HG03025 (cell line): ENCODE data around the gene THUMPD3.

Experiments
- ATAC-seq: cut with Tn5 transposase; IDR thresholded peaks from one replicate; pipeline ENCODE4 v1.9.1; 2021; ENCODE audit warnings: mild to moderate bottlenecking, moderate library complexity; ENCODE audit not compliant: unreplicated experiment, low FRiP score

Gene THUMPD3

DNA sequence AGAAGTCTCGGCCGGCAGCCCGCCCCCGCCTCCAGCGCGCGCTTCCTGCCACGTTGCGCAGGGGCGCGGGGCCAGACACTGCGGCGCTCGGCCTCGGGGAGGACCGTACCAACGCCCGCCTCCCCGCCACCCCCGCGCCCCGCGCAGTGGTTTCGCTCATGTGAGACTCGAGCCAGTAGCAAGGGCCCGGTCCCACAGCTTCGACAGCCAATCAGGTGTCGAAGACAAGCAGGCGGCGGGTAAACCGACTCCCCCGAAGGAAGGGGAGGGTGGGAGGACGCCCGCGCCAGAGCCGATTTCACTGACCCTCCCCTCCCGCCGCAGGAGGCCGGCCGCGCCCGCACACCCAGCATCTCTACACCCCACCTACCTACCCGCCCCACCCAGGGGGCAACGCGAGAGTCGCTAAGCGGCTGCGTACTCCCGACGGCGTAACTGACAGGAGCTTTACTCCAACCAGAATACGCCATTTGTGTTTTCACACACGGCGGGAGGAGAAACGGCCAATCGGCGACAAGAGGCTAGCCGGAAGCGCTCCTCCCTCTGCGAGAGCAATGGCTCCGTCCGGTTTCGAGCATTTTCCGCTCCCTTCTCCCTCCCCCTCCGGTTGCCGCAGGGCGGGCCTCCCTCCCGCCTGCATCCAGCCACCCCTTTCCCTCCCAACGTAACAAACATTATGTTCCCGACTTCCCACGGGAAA lies 33.9 kb downstream of the THUMPD3 start:
- peak; percentile 75 for ATAC-seq

- ATAC-seq = peak; percentile 47
These were observed 34.6 kb downstream of the THUMPD3 start, which contains the start of gene SETD5 for GRCh38 chr3:9397332-9397905. Gene SETD5 (plus strand): TSS chr3:9397615. CDS start chr3:9428939, 31,324 bp downstream.

GRCh38 chr3:9397906-9398699 lies 35.2 kb downstream of the THUMPD3 start:
- no peak for ATAC-seq

- no peak for ATAC-seq
These were observed 36.0 kb downstream of the THUMPD3 start for GRCh38 chr3:9398700-9399336.

DNA sequence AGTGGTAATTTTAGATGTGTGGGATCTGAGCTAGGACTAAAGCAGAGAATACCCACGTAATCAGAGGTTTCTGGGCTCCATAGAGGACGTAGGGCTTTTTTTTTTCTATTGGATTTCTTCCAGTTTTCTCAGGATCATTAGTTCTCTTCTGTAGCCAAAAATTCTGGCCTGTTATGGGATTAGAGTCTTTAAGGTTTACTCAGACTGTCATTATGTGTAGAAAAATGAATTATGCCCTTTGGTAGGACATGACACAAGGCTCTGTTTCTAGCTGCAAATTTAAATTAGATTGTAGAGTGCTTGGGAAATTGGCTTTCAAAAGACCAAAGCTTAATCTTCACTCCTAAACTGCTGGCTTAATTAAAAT lies 36.5 kb downstream of the THUMPD3 start:
- no peak for ATAC-seq

DNA sequence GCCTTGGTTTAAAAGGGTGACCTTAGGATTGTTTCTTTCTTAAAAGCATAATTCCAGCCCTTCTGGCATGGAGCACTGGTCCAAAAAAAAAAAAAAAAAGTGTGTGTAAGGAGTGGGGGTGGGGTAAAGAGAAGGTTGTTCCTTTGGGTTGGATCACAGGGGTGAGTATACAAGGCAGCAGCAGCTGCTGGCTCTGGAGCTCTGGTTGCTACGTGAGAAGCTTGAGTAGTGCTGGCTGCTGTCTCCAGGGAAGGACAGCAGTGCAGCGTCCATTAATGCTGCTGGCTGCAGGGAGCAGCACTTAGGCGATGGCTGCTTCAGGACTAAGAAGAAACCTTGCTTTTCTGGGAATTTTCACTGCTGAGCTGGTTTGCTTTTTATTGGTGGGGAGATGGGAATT lies 36.9 kb downstream of the THUMPD3 start:
- ATAC-seq = no peak

- no peak for ATAC-seq
These were observed 37.8 kb downstream of the THUMPD3 start for GRCh38 chr3:9400616-9401015.

DNA sequence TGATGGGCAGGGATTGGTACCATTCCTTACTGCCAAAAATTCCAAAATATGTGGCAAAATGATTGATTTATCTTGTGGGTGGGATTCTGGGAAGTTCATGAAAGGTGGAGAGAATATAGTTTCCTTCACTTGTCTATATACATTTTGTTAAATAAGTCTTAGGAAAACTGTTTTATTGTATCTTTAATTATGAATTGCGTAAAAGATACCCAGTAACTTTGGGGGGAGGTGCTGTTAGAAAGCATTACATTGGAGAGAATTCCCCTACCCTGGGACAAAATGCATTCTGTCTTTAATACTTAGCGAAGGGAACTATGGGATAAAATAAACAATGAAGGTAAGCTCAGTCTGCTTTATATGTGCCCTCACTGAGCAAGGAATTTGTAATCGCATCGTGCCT lies 39.1 kb downstream of the THUMPD3 start:
- ATAC-seq = no peak

DNA sequence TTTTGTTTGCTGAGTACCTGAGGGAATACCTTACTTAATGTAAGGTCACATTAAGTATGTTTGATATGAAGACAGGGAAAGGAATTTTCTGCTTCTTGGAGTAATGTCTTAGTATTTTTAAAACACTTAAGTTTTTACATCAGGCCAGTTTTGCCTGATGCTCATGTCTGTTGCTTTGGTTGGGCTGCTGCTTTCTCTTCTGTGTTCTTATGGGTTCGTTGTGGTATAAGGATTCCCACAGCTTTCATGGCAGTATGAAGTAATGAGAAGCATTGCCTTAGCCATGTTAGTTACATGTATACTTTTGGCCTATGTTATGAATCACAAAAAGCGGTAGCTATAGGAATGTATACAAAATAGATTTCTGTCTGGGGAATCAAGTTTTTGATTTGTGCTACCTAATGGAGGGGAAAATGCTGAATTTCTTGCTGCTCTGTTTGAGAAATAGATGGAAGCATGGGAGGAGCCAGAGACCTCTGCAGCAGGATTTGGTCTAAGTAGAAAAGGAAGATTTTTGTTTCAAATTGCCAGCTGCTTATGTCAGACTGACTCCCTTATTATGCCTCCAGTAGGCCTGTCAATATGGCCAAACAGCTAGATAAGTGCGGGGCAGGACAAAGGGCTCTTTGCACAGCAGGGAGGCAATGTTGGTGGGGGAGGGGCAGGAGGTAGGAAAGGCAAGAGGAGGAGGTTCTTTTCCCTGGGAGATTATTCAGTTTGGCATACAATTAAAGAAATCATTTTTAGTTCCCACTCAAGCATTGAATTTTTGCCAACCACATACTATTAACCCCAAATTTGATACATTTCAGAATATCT lies 39.8 kb downstream of the THUMPD3 start:
- no peak for ATAC-seq

- ATAC-seq = no peak
These were observed 40.6 kb downstream of the THUMPD3 start for GRCh38 chr3:9403463-9403862.

GRCh38 chr3:9404680-9405079 lies 41.8 kb downstream of the THUMPD3 start:
- no peak for ATAC-seq

GRCh38 chr3:9405756-9406155 lies 42.9 kb downstream of the THUMPD3 start:
- no peak for ATAC-seq

DNA sequence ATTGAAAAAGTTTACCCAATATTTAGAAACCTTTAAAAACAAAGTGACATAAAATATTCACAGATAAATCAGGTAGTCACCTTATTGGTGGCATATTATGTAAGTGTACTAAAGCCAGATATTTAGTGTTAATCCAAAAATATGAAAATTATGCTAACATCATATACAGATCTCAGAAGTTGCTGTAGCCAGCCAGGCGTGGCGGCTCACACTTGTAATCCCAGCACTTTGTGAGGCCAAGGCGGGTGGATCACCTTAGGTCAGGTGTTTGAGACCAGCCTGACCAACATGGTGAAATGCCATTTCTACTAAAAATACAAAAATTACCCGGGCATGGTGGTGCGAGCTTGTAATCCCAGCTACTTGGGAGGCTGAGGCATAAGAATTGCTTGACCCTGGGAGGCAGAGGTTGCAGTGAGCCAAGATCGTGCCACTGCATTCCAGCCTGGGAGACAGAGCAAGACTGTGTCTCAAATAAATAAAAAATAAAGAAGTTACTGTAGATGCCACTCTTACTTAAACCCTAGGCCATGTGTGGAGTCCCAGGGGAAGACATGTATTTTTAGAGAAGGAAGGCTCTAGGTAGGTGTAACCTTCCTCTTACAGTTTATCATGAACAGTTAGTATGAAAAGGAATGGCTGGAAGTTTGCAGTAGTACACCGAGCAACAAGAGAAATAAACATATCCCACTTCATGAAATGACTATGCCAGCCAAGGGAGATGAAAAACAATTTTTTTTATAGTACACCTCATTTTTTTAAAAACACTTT lies 44.2 kb downstream of the THUMPD3 start:
- ATAC-seq = no peak

- ATAC-seq = no peak
These were observed 45.2 kb downstream of the THUMPD3 start for GRCh38 chr3:9408061-9408460.

DNA sequence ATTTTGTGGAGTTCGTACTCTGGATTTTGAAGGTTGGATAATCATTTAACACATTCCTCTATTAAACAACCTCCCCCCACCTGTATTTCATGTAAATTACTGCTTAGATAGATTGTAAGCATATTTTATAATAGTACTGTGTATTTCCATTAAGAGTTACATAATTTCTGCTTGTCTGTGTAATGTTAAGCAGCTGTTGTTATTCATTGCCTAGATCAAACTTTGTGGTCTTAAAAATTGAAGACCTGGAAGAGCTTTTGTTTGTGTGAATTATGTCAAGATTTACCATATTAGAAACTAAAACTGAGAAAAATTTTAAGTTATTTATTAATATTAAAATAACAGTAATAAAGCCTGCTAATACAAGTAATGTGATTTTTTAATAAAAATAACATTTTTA lies 45.7 kb downstream of the THUMPD3 start:
- no peak for ATAC-seq

- no peak for ATAC-seq
These were observed 47.4 kb downstream of the THUMPD3 start for GRCh38 chr3:9409981-9410854.

DNA sequence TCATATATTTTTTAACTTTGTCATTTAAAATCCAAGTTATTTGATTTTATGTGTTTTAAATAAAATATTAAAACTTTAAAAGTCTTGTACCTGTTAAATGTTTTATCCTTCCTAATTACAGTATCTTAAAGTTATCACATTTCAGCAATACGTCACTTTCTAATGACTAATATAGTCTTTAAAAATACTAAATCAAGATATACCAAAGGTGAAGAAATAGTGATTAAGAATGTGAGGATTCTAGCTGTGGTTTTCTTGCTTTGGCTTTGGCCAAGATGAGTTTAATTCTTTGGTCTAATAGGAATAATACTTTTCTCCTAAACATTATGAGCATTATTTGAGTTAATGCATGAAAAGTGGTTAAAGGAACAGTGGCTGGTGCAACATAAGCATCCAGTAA lies 48.4 kb downstream of the THUMPD3 start:
- no peak for ATAC-seq

DNA sequence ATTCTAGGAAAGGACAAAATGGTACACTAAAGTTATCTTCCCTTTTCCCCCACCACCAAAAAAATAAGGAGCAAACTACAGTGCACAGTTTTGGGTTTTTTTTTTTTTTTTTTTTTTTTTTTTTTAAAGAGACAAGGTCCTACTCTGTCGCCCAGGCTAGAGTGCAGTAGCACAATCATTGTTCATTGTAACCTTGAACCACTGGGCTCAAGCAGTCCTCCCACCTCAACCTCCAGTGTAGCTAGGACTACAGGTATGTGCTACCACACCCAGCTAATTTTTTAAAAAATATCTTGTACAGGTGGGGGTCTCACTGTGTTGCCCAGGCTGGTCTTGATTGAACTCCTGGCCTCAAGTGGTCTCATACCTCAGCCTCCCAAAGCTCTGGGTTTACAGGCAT lies 49.4 kb downstream of the THUMPD3 start:
- no peak for ATAC-seq

GRCh38 chr3:9414826-9415225 lies 52.0 kb downstream of the THUMPD3 start:
- no peak for ATAC-seq
